22Rv1 (cell line): Measurements from ENCODE around the gene ZNF789.

Experiments
- H3K27ac ChIP-seq: fragments of 450-650 bp; 2 replicates; pipeline ENCODE4 v1.5.1; 2017
- CTCF ChIP-seq: fragments of 450-650 bp; IDR thresholded peaks from 2 replicates; pipeline ENCODE4 v1.5.1; 2017; ENCODE audit warnings: mild to moderate bottlenecking
- ZFX ChIP-seq: fragments of 450-650 bp; IDR thresholded peaks from 2 replicates; pipeline ENCODE4 v1.6.1; 2017; ENCODE audit warnings: antibody characterized with exemption, borderline replicate concordance

Gene ZNF789

GRCh38 chr7:99451936-99452335 is 20.8 kb upstream of the ZNF789 start:
- TF ChIP-seq CTCF (no peak), ZFX (no peak)
- H3K27ac ChIP-seq: peak overlapping the region; percentile 98

GRCh38 chr7:99452541-99452940 is 20.1 kb upstream of the ZNF789 start:
- no peak for TF ChIP-seq ZFX
- no peak for TF ChIP-seq CTCF
- H3K27ac ChIP-seq: peak overlapping the region; percentile 98

- H3K27ac ChIP-seq: peak overlapping the region; percentile 98
- TF ChIP-seq CTCF (no peak), ZFX (no peak)
These were observed 19.6 kb upstream of the ZNF789 start for GRCh38 chr7:99453105-99453504.

- TF ChIP-seq ZFX (no peak), CTCF (no peak)
- peak overlapping the region; percentile 98 for H3K27ac ChIP-seq
These were observed 16.8 kb upstream of the ZNF789 start for GRCh38 chr7:99455874-99456273.

- TF ChIP-seq ZFX: no peak
- peak overlapping the region; percentile 98 for H3K27ac ChIP-seq
These were observed 16.4 kb upstream of the ZNF789 start for GRCh38 chr7:99456288-99456687.

- no peak for TF ChIP-seq ZFX
- H3K27ac ChIP-seq: peak overlapping the region; percentile 98
These were observed 15.5 kb upstream of the ZNF789 start for GRCh38 chr7:99457050-99457649.

- no peak for TF ChIP-seq ZFX
- H3K27ac ChIP-seq: peak overlapping the region; percentile 98
These were observed 14.8 kb upstream of the ZNF789 start for GRCh38 chr7:99457650-99458493.

GRCh38 chr7:99459087-99459486 is 13.6 kb upstream of the ZNF789 start:
- no peak for TF ChIP-seq ZFX
- peak; percentile 61 for TF ChIP-seq CTCF
- H3K27ac ChIP-seq: peak overlapping the region; percentile 98

GRCh38 chr7:99460651-99461050 is 12.0 kb upstream of the ZNF789 start:
- no peak for TF ChIP-seq CTCF
- TF ChIP-seq ZFX: no peak
- H3K27ac ChIP-seq: peak overlapping the region; percentile 98
